ENCODE data around the gene ZDHHC6.
"Not testable (repeated sequence)": the region's sequence is repeated elsewhere in the genome, so short reads cannot be mapped to it uniquely, and the experiment has no call there.

Gene ZDHHC6

DNA sequence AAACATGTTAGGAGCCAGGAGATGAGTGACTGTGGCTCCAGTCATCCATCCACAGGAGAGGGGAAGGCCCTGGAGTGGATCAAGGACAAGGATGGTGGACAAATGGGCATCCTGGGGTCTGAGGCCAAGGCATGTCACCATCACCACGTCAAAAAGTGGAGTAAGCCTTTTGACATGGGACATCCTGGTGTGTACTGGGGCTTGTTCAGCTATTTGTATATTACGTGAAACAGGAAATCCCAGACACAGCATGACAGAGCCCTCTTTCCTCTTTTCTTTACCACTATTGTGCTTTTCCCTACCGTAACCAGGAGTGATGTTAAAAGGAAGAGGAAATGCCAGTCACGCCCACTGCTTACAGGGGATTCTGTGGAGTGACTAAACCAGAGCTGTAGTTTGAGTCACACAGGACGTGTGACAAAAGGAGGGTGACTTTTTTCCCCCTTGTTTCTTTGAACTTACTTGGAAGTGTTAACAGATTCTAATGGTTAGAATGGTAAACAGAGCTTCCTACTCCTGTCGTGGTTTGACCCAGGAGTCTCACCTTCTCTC is 57.4 kb downstream of the ZDHHC6 start:
- Mint-ChIP-seq H3K9me3 (no peaks in the 10 kb centered on the region), H3K27me3 (no peaks in the 10 kb centered on the region), H3K4me3 (peak overlapping the region; percentile 67), H3K4me1 (peaks cover 77% of the 10 kb centered on the region), H3K27ac (peak overlapping the region; percentile 87), H3K36me3 (ENCODE audit: low read depth) (peaks cover 19% of the 10 kb centered on the region)
- DNase-seq (peak; percentile 60), ATAC-seq (peak; percentile 94)

DNA sequence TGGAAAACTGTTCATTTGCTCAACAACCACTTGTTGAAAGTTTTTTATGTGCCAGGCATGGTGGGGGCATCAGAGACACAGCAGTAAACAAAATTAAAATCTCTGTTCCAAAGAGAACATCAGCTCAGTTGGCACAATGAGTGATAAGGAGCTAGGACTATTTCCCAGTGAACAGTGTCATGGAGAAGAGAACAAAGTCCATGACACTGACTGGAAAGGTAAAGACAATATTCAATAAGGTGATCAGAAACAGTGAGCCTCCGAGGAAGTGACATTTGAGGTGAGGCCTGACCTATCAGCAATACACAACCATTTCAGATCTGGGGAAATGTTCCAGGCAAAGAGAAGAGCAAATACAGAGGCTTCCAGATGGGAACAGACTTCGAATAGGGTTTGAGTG is 58.2 kb downstream of the ZDHHC6 start:
- peaks cover 21% of the 10 kb centered on the region for H3K36me3 Mint-ChIP-seq (ENCODE audit: low read depth)

DNA sequence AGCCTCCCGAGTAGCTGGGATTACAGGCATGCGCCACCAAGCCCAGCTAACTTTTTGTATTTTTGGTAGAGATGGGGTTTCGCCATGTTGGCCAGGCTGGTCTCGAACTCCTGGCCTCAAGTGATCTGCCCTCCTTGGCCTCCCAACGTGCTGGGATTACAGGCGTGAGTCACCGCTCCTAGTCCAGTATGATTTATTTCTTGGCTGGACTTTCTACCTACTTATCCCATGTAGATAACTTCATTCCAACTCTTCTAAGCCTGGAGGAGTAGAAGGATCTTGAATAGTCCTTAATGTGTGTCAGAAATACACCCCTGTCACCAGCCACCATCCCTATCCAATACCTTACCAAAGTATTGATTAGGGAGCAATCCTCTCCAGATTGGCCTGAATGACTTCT is 58.7 kb downstream of the ZDHHC6 start:
- H3K27me3 Mint-ChIP-seq, H3K9me3 Mint-ChIP-seq, H3K4me3 Mint-ChIP-seq, ATAC-seq, DNase-seq: not testable (repeated sequence)
- Mint-ChIP-seq H3K4me1 (peaks cover 81% of the 10 kb centered on the region), H3K36me3 (ENCODE audit: low read depth) (peaks cover 24% of the 10 kb centered on the region), H3K27ac (peak overlapping the region; percentile 87)

More for the DNA sequence above, 58.2 kb downstream of the ZDHHC6 start:
- no peak overlapping the region for H3K4me3 Mint-ChIP-seq
- peaks cover 81% of the 10 kb centered on the region for H3K4me1 Mint-ChIP-seq
- no peaks in the 10 kb centered on the region for H3K9me3 Mint-ChIP-seq
- peak overlapping the region; percentile 87 for H3K27ac Mint-ChIP-seq
- no peaks in the 10 kb centered on the region for H3K27me3 Mint-ChIP-seq
- ATAC-seq (no peak), DNase-seq (no peak)

DNA sequence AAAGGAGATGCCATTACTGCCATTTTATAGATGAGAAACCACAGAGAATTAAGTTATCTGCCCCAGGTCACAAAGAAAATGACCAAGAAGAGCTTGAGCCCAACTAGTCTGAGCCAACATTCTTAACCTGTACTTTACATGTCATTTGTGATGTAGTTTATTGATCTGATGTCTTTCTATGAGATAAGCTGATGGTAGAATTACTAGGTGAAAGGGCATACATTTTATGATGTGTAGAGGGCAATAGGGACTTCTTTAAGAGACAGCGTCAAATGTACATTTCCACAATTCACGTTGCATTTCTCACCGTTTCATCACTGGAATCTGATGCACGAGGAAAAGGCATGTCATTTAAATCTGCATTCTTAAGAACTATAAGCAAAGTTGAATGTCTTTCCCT is 61.5 kb downstream of the ZDHHC6 start:
- H3K27me3 Mint-ChIP-seq, result no peaks in the 10 kb centered on the region
- ATAC-seq, result no peak
- DNase-seq, result no peak
- H3K27ac Mint-ChIP-seq, result no peak overlapping the region
- H3K4me3 Mint-ChIP-seq, result no peak overlapping the region
- peaks cover 39% of the 10 kb centered on the region for H3K36me3 Mint-ChIP-seq (ENCODE audit: low read depth)
- H3K4me1 Mint-ChIP-seq, result peaks cover 90% of the 10 kb centered on the region
- no peaks in the 10 kb centered on the region for H3K9me3 Mint-ChIP-seq

DNA sequence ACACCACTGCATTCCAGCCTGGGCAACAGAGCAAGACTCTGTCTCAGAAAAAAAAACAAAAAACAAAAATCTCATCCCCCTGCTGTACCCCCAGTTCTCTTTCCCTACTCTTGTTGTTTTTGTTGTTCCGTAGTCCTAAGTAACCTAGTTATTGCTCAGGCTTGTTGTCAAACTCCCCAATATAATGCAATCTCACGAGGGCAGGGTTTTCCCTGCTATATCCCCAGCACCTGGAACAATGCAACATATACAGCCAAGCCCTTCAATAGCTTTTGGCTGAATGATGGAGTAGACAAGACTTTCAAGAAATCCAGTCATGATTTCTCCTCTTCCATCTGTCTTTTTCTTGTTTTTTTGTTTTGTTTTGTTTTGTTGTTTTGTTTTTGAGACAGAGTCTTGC is 62.6 kb downstream of the ZDHHC6 start:
- H3K36me3 Mint-ChIP-seq (ENCODE audit: low read depth), result peaks cover 43% of the 10 kb centered on the region
- H3K27me3 Mint-ChIP-seq, result no peaks in the 10 kb centered on the region
- H3K4me3 Mint-ChIP-seq, result no peak overlapping the region
- ATAC-seq (no peak), DNase-seq (no peak)
- peak overlapping the region; percentile 25 for H3K27ac Mint-ChIP-seq
- no peaks in the 10 kb centered on the region for H3K9me3 Mint-ChIP-seq
- peaks cover 89% of the 10 kb centered on the region for H3K4me1 Mint-ChIP-seq

DNA sequence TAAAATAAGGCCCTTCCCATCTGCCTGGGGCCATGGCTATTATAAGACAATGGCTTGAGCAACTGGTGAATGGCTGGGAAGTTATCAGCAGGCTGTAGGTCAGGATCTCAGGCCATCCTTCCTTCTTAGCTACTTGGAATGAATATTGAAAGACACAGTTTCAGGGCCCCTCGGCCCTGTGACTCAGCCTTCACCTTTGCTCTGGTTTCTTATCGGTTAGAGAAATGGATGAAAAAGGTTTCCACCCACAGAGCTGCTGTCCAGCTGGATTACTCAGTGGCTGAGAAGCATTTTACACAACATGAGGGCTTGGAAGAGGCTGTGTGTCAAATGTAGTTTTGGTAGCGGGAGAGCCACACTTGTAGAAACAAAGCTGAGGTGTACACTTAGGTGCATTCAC is 63.4 kb downstream of the ZDHHC6 start:
- ATAC-seq (peak; percentile 90), DNase-seq (peak; percentile 35)
- peaks cover 89% of the 10 kb centered on the region for H3K4me1 Mint-ChIP-seq
- no peaks in the 10 kb centered on the region for H3K9me3 Mint-ChIP-seq
- peaks cover 48% of the 10 kb centered on the region for H3K36me3 Mint-ChIP-seq (ENCODE audit: low read depth)
- peak overlapping the region; percentile 16 for H3K4me3 Mint-ChIP-seq
- H3K27me3 Mint-ChIP-seq, result no peaks in the 10 kb centered on the region
- peak overlapping the region; percentile 45 for H3K27ac Mint-ChIP-seq

DNA sequence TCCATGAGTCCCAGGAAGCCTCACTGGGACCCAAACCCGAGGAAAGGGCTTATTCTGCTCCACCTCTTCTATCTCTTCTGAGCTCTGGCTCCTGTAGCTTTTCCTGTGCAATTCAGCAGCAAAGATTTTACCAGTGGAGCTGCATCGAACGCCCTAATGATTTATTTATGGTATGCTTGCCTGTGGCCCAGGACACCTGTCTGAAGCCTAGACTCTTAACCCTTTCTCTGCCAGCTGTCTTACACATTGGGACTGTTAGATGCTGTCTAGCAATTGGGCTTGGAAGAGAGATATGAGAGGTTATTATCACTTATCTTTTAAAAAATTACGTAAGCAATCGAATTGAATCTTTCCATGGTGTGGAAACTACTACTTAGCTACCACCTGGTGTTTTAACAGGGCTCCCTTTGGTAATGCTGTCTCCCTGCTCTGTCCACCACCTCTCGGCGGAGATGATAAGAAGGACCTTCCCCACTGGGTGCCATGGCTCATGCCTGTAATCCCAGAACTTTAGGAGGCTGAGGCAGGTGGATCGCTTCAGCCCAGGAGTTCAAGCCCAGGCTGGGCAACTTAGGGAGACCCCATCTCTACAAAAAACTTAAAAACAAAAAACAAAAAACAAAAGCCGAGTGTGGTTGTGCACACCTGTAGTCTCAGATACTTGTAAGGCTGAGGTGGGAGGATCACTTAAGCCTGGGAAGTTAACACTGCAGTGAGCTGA is 64.0 kb downstream of the ZDHHC6 start:
- DNase-seq (no peak), ATAC-seq (no peak)
- Mint-ChIP-seq H3K4me3 (no peak overlapping the region), H3K27ac (peak overlapping the region; percentile 7), H3K27me3 (no peaks in the 10 kb centered on the region), H3K4me1 (peaks cover 89% of the 10 kb centered on the region), H3K36me3 (ENCODE audit: low read depth) (peaks cover 46% of the 10 kb centered on the region), H3K9me3 (no peaks in the 10 kb centered on the region)

Data from activated naive CD8-positive, alpha-beta T cell treated with anti-CD3 and anti-CD28 coated beads, Interleukin-2, amount 50 U/mL, for 24 hours (primary cell).